Kidney epithelial cell (primary cell): ENCODE measurements around the gene FLII. TPM values are rescaled to one million over a fixed set of nuclear protein-coding genes. Genes with fewer than 3 reads are reported as not detected.

Experiments
- DNase-seq: peaks from one replicate; pipeline ENCODE4 v3.0.0-alpha.2; 2010; ENCODE audit warnings: low read depth
- H3K27me3 ChIP-seq: 2 replicates; pipeline ENCODE4 v1.6.0; 2011; ENCODE audit warnings: low read length; ENCODE audit not compliant: control insufficient read depth, insufficient read depth
- H3K36me3 ChIP-seq: 2 replicates; pipeline ENCODE4 v1.5.1; 2011; ENCODE audit warnings: low read length; ENCODE audit not compliant: control insufficient read depth, insufficient read depth
- H3K4me3 ChIP-seq: 2 replicates; pipeline ENCODE4 v1.5.1; 2011; ENCODE audit warnings: low read depth, mild to moderate bottlenecking, control low read depth, low read length
- CTCF ChIP-seq: IDR thresholded peaks from 2 replicates; pipeline ENCODE4 v1.5.1; 2011; ENCODE audit warnings: mild to moderate bottlenecking, moderate library complexity, low read length, control low read depth, inconsistent platforms; ENCODE audit not compliant: insufficient read depth, poor library complexity, severe bottlenecking
- total RNA-seq: library from RNA; depleted of rRNA; stranded (reverse); fragments of >200 nt; gene quantifications from 2 replicates; pipeline ENCODE4 v1.2.3, GENCODE V29; 2015

The FLII gene
- total RNA-seq, 1 donor from 2014 or later: 512 TPM

GRCh38 chr17:18248811-18249210, 9.7 kb downstream of the FLII start:
- H3K4me3 ChIP-seq: no peak overlapping the region
- peaks cover 8% of the 10 kb centered on the region for H3K36me3 ChIP-seq
- DNase-seq: no peak
- TF ChIP-seq CTCF: no peak
- H3K27me3 ChIP-seq: no peaks in the 10 kb centered on the region

DNA sequence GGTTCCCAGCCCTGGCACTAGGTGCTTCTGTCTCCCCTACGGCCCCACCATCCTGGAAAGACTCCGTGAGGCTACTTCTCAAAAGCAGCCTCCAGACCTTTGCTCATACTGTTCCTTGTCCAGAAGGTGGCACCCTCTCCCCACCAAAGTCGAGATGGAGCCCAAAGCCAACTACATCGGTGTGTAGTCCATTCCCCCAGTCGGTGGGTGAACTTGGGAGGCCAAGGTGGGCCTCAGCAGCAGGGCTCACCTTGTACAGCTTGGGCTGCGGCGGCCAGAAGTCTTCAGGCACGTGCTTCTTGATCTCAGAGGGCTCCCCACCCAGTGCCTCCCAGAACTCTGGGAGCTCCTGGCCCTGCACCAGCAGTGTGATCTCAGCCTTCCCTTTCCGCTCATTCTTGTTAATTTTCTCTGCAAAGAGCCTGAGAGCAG, 10.2 kb downstream of the FLII start:
- Histone ChIP-seq H3K4me3 (no peak overlapping the region), H3K27me3 (no peaks in the 10 kb centered on the region), H3K36me3 (peaks cover 8% of the 10 kb centered on the region)
- TF ChIP-seq CTCF: peak; percentile 69
- no peak for DNase-seq

GRCh38 chr17:18247613-18248001, 10.9 kb downstream of the FLII start:
- Histone ChIP-seq H3K4me3 (no peak overlapping the region), H3K27me3 (no peaks in the 10 kb centered on the region), H3K36me3 (peaks cover 8% of the 10 kb centered on the region)
- no peak for TF ChIP-seq CTCF
- DNase-seq: no peak

- Histone ChIP-seq H3K27me3 (no peaks in the 10 kb centered on the region), H3K36me3 (peaks cover 8% of the 10 kb centered on the region), H3K4me3 (no peak overlapping the region)
- no peak for DNase-seq
- no peak for TF ChIP-seq CTCF
Measured at GRCh38 chr17:18246880-18247612, 11.5 kb downstream of the FLII start.

GRCh38 chr17:18246109-18246725, 12.3 kb downstream of the FLII start:
- no peak for DNase-seq
- H3K36me3 ChIP-seq: peaks cover 8% of the 10 kb centered on the region
- H3K4me3 ChIP-seq: no peak overlapping the region
- TF ChIP-seq CTCF: no peak
- H3K27me3 ChIP-seq: no peaks in the 10 kb centered on the region
